Testis (tissue), 3 donors: ENCODE data around the gene DHX16. TPM values are rescaled to one million over a fixed set of nuclear protein-coding genes. Genes with fewer than 3 reads are reported as not detected.
A peak's percentile ranks its signal among the peaks of the same experiment; 100 is the strongest.

Experiments used
- DNase-seq: peaks from one replicate; pipeline ENCODE4 v3.0.0-alpha.2; 2019
- H3K27ac ChIP-seq, 2 donors: fragments of 200-600 bp; sonication (generic); one replicate each; pipeline ENCODE4 v1.5.1; 2019
- H3K27me3 ChIP-seq: fragments of 200-600 bp; sonication (generic); one replicate; pipeline ENCODE4 v1.5.1; 2019
- H3K36me3 ChIP-seq: fragments of 200-600 bp; sonication (generic); one replicate; pipeline ENCODE4 v1.5.1; 2017; ENCODE audit warnings: low read depth; ENCODE audit errors: missing control alignments
- H3K4me1 ChIP-seq: fragments of 200-600 bp; sonication (generic); one replicate; pipeline ENCODE4 v1.5.1; 2019
- H3K4me3 ChIP-seq, 2 donors: fragments of 200-600 bp; sonication (generic); one replicate each; pipeline ENCODE4 v1.5.1; 2017 to 2019
- H3K9me3 ChIP-seq: fragments of 200-600 bp; sonication (generic); one replicate; pipeline ENCODE4 v1.5.1; 2017
- CTCF ChIP-seq, 3 experiments: fragments of 450-650 bp in 2 of 3; fragments of 200-600 bp in 1 of 3; sonication (generic) in 1 of 3; IDR thresholded peaks; one replicate each; pipeline ENCODE4 v1.5.1; 2016 to 2019; ENCODE audit warnings: antibody characterized with exemption in 3 of 3, mild to moderate bottlenecking in 2 of 3, moderate library complexity in 1 of 3
- POLR2A ChIP-seq: fragments of 450-650 bp; IDR thresholded peaks from one replicate; pipeline ENCODE4 v1.6.1; 2017; ENCODE audit warnings: antibody characterized with exemption, mild to moderate bottlenecking, moderate library complexity
- WGBS, 2 donors: methylation state at CpG; one replicate each; pipeline ENCODE4 v1.1.5; 2018; 5-methylcytosine and 5-hydroxymethylcytosine counted together
- intact Hi-C: fragments of 100-400 bp; cut with DNase I; formaldehyde crosslinking; loops from one replicate; pipeline ENCODE4 v1.15.1; 2023; ENCODE audit warnings: low total_unique reads
- polyA plus RNA-seq: library from polyadenylated mRNA; stranded (reverse); fragments of 350-450 nt; fragmentation: Illumina TruSeq; extraction: RNeasy Lipid Tissue Mini Kit (QIAGEN cat#74804); gene quantifications from one replicate; pipeline ENCODE4 v1.2.3, GENCODE V29; 2014; ENCODE audit warnings: low read depth, low replicate concordance; ENCODE audit not compliant: insufficient read depth
- total RNA-seq, 2 donors: library from RNA; depleted of rRNA; stranded (reverse); fragments of >200 nt; gene quantifications; one replicate each; pipeline ENCODE4 v1.2.3, GENCODE V29; 2016

Gene DHX16
- total and polyA plus RNA-seq, 3 donors from 2014 or later, result 68.0 to 109 (median 68.0) TPM

- 31 to 40% methylated on average over 7 of the region's 7 CpGs for WGBS, 2 donors
- TF ChIP-seq POLR2A (no peak), CTCF (IDR thresholded peaks at IDR 0.05) (no peak)
- peak overlapping the region; percentile 68 to 76 for H3K4me3 ChIP-seq
- H3K4me1 ChIP-seq, result peaks cover 36% of the 10 kb centered on the region
- H3K9me3 ChIP-seq, result no peaks in the 10 kb centered on the region
- intact Hi-C loops, result no loop called here
- H3K27me3 ChIP-seq, result no peaks in the 10 kb centered on the region
- peak overlapping the region; percentile 89 to 94 for H3K27ac ChIP-seq
- no peak for DNase-seq
- H3K36me3 ChIP-seq, result no peaks in the 10 kb centered on the region
Observed at GRCh38 chr6:30683183-30683979, 10.6 kb upstream of the DHX16 start.

- intact Hi-C loops, result no loop called here
- Histone ChIP-seq H3K36me3 (no peaks in the 10 kb centered on the region), H3K9me3 (no peaks in the 10 kb centered on the region), H3K27ac (peak overlapping the region; percentile 89 to 94), H3K4me3 (peak overlapping the region; percentile 68 to 76), H3K4me1 (peaks cover 29% of the 10 kb centered on the region), H3K27me3 (no peaks in the 10 kb centered on the region)
- 43 to 51% methylated on average over 8 to 11 of the region's 11 CpGs for WGBS, 2 donors
- TF ChIP-seq POLR2A, result no peak
- no peak for TF ChIP-seq CTCF (IDR thresholded peaks at IDR 0.05)
- peak; percentile 62 for DNase-seq
Observed at GRCh38 chr6:30682143-30683117, 9.6 kb upstream of the DHX16 start.

GRCh38 chr6:30681766-30682142 is 8.9 kb upstream of the DHX16 start:
- Histone ChIP-seq H3K4me1 (peaks cover 29% of the 10 kb centered on the region), H3K27ac (peak overlapping the region; percentile 89 to 94), H3K9me3 (no peaks in the 10 kb centered on the region), H3K4me3 (no peak overlapping the region), H3K27me3 (no peaks in the 10 kb centered on the region), H3K36me3 (no peaks in the 10 kb centered on the region)
- intact Hi-C loops, result no loop called here
- DNase-seq, result no peak
- 61 to 76% methylated on average over 4 of the region's 4 CpGs for WGBS, 2 donors
- no peak for TF ChIP-seq POLR2A
- no peak for TF ChIP-seq CTCF (IDR thresholded peaks at IDR 0.05)

- WGBS, 2 donors, result 54 to 61% methylated on average over 7 of the region's 7 CpGs
- TF ChIP-seq POLR2A (no peak), CTCF (IDR thresholded peaks at IDR 0.05) (no peak)
- intact Hi-C loops, result loop anchor here (2.0 kb wide), 1 partner anchor 43 kb away; no protein-coding TSS in a partner anchor
- no peak overlapping the region for H3K4me3 ChIP-seq
- no peaks in the 10 kb centered on the region for H3K9me3 ChIP-seq
- H3K27ac ChIP-seq, result no peak overlapping the region
- no peak for DNase-seq
- no peaks in the 10 kb centered on the region for H3K36me3 ChIP-seq
- H3K4me1 ChIP-seq, result peaks cover 21% of the 10 kb centered on the region
- H3K27me3 ChIP-seq, result no peaks in the 10 kb centered on the region
Observed at GRCh38 chr6:30679765-30680535, 7.1 kb upstream of the DHX16 start.
